H1 (cell line): ENCODE measurements around the gene CCR1.

Experiments used
- CREB1 ChIP-seq: IDR thresholded peaks from 2 replicates; pipeline ENCODE4 v1.6.1; 2012; ENCODE audit warnings: inconsistent platforms
- EP300 ChIP-seq, 2 experiments: IDR thresholded peaks; 1 replicate in 1 of 2; 2 replicates in 1 of 2; pipeline ENCODE4 v1.6.1; 2011 to 2012; ENCODE audit warnings: low read depth in 2 of 2, low read length in 2 of 2, mild to moderate bottlenecking in 2 of 2, borderline replicate concordance in 1 of 2, inconsistent platforms in 1 of 2, moderate library complexity in 1 of 2
- TCF12 ChIP-seq: IDR thresholded peaks from 2 replicates; pipeline ENCODE4 v1.6.1; 2011; ENCODE audit warnings: low read depth, mild to moderate bottlenecking, low read length
- YY1 ChIP-seq: IDR thresholded peaks from 2 replicates; pipeline ENCODE4 v1.6.1; 2011; ENCODE audit warnings: low read depth, mild to moderate bottlenecking, low read length
- TF ChIP-seq, protein P1 (sequence below), 3 experiments: IDR thresholded peaks; 1 replicate in 2 of 3; 2 replicates in 1 of 3; pipeline versions ENCODE4 v1.5.1 to v1.6.1; 2011; ENCODE audit warnings: low read length in 3 of 3, mild to moderate bottlenecking in 3 of 3, inconsistent platforms in 2 of 3, low read depth in 1 of 3, moderate library complexity in 1 of 3; ENCODE audit not compliant: insufficient read depth in 1 of 3; ENCODE audit errors: control extremely low read depth in 1 of 3

DNA sequence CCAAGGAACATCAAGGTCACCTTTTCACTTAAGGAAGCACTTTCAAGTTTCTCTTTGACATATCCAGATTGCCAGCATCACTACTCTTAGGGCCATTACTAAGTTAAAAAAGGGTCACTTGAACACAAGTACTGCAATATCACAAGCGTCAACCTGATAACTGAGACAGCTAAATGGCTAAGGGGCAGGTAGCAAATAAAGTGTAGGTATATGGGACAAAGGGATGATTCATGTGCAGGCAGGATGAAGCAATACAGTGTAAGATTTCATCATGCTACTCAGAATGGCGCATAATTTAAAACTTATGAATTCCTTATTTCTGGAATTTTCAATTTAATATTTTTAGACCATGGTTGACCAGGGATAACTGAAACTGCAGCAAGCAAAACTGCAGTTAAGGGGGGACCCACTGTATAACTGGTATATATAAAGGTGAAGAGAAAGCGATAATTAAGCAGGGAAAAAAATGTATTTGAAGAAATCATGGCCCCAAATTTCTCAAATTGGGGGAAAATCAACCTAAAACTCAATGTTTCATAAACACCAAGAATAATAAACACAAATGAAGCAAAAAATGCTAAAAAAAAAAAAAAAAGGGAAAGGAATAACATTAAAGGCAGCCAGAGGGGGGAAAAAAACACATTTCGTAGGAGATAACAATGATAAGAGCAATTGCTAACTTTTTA, 13.1 kb downstream of the CCR1 start:
- TF ChIP-seq YY1 (no peak), EP300 (IDR thresholded peaks at IDR 0.05; ENCODE audit: borderline replicate concordance in 1 of 2, low read depth in 2 of 2, low read length in 2 of 2) (no peak), TCF12 (no peak), CREB1 (no peak)
- TF ChIP-seq, protein P1, sequence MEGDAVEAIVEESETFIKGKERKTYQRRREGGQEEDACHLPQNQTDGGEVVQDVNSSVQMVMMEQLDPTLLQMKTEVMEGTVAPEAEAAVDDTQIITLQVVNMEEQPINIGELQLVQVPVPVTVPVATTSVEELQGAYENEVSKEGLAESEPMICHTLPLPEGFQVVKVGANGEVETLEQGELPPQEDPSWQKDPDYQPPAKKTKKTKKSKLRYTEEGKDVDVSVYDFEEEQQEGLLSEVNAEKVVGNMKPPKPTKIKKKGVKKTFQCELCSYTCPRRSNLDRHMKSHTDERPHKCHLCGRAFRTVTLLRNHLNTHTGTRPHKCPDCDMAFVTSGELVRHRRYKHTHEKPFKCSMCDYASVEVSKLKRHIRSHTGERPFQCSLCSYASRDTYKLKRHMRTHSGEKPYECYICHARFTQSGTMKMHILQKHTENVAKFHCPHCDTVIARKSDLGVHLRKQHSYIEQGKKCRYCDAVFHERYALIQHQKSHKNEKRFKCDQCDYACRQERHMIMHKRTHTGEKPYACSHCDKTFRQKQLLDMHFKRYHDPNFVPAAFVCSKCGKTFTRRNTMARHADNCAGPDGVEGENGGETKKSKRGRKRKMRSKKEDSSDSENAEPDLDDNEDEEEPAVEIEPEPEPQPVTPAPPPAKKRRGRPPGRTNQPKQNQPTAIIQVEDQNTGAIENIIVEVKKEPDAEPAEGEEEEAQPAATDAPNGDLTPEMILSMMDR (IDR thresholded peaks at IDR 0.05; ENCODE audit: control extremely low read depth in 1 of 3, insufficient read depth in 1 of 3, low read depth in 1 of 3, low read length in 3 of 3) = no peak
